ENCODE data around the gene SLC16A5. TPM values are rescaled to one million over a fixed set of nuclear protein-coding genes. Genes with fewer than 3 reads are reported as not detected.
"Not testable (repeated sequence)": the region's sequence is repeated elsewhere in the genome, so short reads cannot be mapped to it uniquely, and the experiment has no call there.

SLC16A5 gene
- total RNA-seq, 1 donor from 2014 or later = 7.3 TPM

DNA sequence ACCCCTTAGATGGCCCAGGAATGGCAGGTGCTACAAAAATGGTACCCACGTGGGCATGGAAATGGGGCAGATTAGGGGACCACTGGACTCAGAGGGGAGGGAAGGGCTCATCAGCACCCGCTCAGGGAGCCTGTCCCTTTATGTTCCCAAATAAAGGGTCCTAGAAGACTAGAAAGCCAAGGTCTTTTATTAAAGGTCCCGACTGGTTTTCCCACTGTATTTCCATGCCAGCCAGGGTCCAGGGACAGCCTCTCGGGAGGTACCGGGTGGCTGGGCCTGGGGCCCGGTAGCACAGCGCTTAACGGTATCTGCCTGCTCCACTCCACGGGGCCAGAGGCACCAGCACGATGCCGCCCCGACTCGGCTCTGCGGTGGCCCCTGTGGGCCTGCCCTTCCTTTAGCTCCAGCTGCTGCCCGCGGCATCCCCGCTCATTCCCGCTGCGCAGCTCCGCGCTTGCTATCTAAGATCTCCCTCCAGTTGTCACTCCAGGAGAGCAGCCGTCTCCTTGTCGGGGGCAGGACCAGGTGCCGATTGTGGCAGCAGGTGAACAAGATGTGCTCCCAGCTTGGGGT lies 42.4 kb downstream of the SLC16A5 start:
- TF ChIP-seq, protein P1, sequence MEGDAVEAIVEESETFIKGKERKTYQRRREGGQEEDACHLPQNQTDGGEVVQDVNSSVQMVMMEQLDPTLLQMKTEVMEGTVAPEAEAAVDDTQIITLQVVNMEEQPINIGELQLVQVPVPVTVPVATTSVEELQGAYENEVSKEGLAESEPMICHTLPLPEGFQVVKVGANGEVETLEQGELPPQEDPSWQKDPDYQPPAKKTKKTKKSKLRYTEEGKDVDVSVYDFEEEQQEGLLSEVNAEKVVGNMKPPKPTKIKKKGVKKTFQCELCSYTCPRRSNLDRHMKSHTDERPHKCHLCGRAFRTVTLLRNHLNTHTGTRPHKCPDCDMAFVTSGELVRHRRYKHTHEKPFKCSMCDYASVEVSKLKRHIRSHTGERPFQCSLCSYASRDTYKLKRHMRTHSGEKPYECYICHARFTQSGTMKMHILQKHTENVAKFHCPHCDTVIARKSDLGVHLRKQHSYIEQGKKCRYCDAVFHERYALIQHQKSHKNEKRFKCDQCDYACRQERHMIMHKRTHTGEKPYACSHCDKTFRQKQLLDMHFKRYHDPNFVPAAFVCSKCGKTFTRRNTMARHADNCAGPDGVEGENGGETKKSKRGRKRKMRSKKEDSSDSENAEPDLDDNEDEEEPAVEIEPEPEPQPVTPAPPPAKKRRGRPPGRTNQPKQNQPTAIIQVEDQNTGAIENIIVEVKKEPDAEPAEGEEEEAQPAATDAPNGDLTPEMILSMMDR (conservative IDR thresholded peaks at IDR 0.05) = no peak
- peak overlapping the region; percentile 85 for H3K27ac Mint-ChIP-seq (ENCODE audit: unreplicated experiment)
- peak overlapping the region; percentile 95 for H3K4me3 Mint-ChIP-seq
- H3K4me1 Mint-ChIP-seq = peaks cover 23% of the 10 kb centered on the region
- H3K36me3 Mint-ChIP-seq (ENCODE audit: low read depth) = peaks cover 3% of the 10 kb centered on the region
- no peaks in the 10 kb centered on the region for H3K9me3 Mint-ChIP-seq
- peaks cover 2% of the 10 kb centered on the region for H3K27me3 Mint-ChIP-seq (ENCODE audit: low read depth)
- no peak for DNase-seq (ENCODE audit: low read depth, low spot score)

DNA sequence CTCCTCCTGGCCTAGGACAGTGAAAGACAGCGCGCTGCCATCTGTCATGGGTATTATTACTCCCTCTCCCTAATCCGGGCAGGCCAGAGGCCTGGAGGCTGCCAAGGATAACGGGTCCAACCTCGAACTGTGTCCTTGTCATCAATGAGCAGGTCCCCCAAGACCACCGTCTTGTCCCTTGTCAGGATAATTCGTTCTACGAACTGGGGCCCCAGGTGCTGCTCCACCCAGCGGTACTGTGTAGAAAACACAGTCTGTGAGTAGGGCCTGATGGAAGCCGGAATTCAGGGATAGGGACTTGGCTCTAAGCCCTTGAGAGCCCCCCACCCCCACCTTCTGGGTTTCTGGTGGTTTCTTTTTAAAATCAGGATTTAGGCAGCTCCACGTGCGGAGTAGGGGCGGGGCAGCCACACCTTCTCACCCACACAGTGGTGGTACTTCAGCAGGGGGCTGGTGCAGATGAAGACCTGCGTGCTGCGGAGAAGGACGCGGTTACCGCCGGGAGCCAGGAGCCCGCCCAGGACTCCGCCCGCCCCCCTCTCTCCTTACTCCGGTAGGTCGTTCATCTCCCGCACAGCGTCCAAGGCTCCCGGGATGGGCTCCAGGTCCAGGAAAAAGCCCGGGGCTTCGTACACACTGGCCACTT lies 43.0 kb downstream of the SLC16A5 start:
- Mint-ChIP-seq H3K4me1 (peaks cover 21% of the 10 kb centered on the region), H3K36me3 (ENCODE audit: low read depth) (peaks cover 6% of the 10 kb centered on the region), H3K9me3 (no peaks in the 10 kb centered on the region), H3K4me3 (peak overlapping the region; percentile 95), H3K27me3 (ENCODE audit: low read depth) (peaks cover 2% of the 10 kb centered on the region), H3K27ac (ENCODE audit: unreplicated experiment) (peak overlapping the region; percentile 85)
- peak; percentile 47 for DNase-seq (ENCODE audit: low read depth, low spot score)
- TF ChIP-seq, protein P1 (conservative IDR thresholded peaks at IDR 0.05) = peak; percentile 54

DNA sequence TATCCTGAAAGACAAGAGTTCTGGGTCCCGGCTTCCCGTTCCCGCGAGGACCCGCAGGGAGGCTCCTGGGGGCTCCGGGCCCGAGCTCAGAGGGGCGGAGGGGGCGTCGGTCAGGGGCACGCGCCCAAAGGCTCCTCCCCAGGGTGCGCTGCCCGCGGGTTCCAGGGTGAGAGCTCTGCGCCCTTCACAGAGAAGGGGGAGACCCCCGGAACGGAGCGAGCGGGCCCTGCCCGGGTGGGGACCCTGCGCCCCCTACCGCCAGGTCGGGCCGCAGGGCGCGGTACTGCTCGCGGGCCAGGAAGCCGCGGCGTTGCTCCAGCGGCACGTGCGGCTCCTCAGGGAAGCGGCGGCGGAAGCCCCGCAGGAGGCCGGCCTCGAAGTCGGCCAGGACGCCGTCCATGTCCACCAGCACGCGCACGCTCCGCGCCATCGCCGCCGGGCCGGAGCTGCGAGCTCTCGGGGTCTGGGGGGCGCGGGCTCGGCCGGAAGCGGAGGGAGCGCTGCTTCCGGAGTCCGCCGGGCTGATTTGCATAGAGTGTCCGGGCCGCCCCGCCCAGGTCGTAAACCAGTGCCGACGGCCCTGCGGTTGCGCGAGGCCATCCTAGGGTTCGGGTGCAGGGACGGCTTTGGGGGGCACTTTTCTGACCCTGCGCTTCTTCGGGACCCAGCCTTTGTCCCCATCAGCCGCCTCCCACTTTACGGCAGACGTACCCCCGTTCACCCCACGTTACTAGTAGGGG lies 43.7 kb downstream of the SLC16A5 start, which contains the start of gene NT5C:
NT5C (minus strand) TSS at position 465 of the 740 bp plus-strand sequence; CDS start at position 430, 35 bp downstream.
- H3K27me3 Mint-ChIP-seq (ENCODE audit: low read depth) = peaks cover 2% of the 10 kb centered on the region
- peaks cover 14% of the 10 kb centered on the region for H3K4me1 Mint-ChIP-seq
- peaks cover 7% of the 10 kb centered on the region for H3K36me3 Mint-ChIP-seq (ENCODE audit: low read depth)
- H3K4me3 Mint-ChIP-seq = peak within 1 kb of the TSS; percentile 95
- peak within 1 kb of the TSS; percentile 95 for H3K27ac Mint-ChIP-seq (ENCODE audit: unreplicated experiment)
- TF ChIP-seq, protein P1 (conservative IDR thresholded peaks at IDR 0.05) = peak; percentile 74
- H3K9me3 Mint-ChIP-seq = no peaks in the 10 kb centered on the region
- DNase-seq (ENCODE audit: low read depth, low spot score) = peak; percentile 75

DNA sequence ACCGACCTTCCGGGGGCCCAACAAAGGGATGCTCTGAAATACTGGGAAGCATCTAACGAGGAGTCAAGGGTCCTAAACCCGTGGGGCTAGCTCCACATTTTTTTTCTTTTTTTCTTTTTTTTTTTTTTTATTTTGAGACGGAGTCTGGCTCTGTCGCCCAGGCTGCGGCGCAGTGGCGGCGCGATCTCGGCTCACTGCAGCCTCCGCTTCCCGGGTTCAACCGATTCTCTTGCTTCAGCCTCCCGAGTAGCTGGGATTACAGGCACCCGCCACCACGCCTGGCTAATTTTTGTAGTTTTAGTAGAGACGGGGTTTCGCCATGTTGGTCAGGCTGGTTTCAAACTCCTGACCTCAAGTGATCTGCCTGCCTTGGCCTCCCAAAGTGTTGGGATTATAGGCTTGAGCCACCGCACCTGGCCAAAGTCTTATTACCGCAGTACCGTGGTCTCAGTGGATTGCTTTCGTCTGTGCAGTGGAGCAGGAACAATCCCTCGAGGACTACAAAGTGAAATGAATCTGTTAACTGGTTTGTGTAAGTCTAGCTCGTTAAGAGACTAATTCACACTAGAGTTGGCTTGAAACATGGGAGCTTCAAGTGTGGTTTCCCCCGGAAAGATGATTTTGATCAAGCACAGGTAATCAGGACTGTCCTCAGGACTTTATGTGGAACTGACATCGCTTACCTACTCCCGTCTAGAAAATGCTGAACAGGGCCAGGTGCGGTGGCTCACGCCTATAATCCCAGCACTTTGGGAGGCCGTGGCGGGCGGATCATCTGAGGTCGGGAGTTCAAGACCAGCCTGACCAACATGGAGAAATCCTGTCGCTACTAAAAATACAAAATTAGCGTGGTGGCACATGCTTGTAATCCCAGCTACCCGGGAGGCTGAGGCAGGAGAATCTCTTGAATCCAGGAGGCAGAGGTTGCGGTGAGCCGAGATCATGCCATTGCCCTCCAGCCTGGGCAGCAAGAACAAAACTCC lies 44.6 kb downstream of the SLC16A5 start:
- not testable (repeated sequence) for DNase-seq (ENCODE audit: low read depth, low spot score); H3K27me3 Mint-ChIP-seq (ENCODE audit: low read depth); H3K36me3 Mint-ChIP-seq (ENCODE audit: low read depth); H3K9me3 Mint-ChIP-seq
- H3K4me1 Mint-ChIP-seq = peaks cover 14% of the 10 kb centered on the region
- H3K27ac Mint-ChIP-seq (ENCODE audit: unreplicated experiment) = peak overlapping the region; percentile 95
- peak overlapping the region; percentile 94 for H3K4me3 Mint-ChIP-seq

DNA sequence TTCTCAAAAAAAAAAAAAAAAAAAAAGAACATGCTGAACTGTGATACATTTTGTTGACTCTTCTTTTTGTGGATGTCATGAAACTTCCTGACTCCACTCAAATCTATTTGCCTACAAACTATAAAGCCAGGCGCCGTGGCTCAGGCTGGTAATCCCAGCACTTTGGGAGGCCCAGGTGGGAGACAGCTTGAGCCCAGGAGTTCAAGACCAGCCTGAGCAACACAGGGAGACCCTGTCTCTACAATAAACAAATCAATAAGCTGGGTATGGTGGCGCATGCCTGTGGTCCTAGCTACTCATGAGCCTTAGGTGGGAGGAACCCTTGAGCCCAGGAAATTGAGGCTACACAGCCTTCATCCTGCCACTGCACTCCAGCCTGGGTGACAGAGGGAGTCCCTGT lies 45.2 kb downstream of the SLC16A5 start:
- no peak for DNase-seq (ENCODE audit: low read depth, low spot score)
- H3K27me3 Mint-ChIP-seq (ENCODE audit: low read depth) = peaks cover 2% of the 10 kb centered on the region
- peaks cover 7% of the 10 kb centered on the region for H3K36me3 Mint-ChIP-seq (ENCODE audit: low read depth)
- H3K4me1 Mint-ChIP-seq = peaks cover 14% of the 10 kb centered on the region
- TF ChIP-seq, protein P1 (conservative IDR thresholded peaks at IDR 0.05) = no peak
- H3K4me3 Mint-ChIP-seq = peak overlapping the region; percentile 94
- no peaks in the 10 kb centered on the region for H3K9me3 Mint-ChIP-seq
- H3K27ac Mint-ChIP-seq (ENCODE audit: unreplicated experiment) = peak overlapping the region; percentile 43

DNA sequence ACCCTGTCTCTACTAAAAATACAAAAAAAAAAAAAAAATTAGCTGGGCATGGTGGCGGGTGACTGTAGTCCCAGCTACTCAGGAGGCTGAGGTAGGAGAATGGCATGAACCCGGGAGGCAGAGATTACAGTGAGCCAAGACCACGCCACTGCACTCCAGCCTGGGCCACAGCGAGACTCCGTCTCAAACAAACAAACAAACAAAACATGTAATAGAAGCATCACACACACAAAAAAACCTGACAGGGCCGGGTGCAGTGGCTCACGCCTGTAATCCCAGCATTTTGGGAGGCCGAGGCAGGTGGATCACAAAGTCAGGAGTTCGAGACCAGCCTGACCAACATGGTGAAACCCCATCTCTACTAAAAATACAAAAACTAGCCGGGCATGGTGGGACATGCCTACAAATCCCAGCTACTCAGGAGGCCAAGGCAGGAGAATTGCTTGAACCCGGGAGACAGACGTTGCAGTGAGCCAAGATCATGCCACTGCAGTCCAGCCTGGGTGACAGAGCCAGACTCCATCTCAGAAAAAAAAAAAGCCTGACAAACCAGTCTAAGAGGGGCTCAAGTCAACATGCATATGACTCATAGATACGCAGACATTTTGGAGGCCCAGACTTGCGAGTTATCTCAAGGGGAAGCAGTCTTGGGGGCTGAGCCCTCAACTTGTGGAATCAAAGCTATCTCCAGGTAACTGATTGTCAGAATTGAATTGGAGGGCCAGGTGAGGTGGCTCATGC lies 46.0 kb downstream of the SLC16A5 start:
- Mint-ChIP-seq H3K4me1 (peaks cover 14% of the 10 kb centered on the region), H3K27ac (ENCODE audit: unreplicated experiment) (peak overlapping the region; percentile 71), H3K4me3 (peak overlapping the region; percentile 64)
- H3K36me3 Mint-ChIP-seq (ENCODE audit: low read depth); DNase-seq (ENCODE audit: low read depth, low spot score); H3K27me3 Mint-ChIP-seq (ENCODE audit: low read depth); H3K9me3 Mint-ChIP-seq: not testable (repeated sequence)
